IMR-90 (cell line): Measurements from ENCODE around the gene MYEOV. TPM values are rescaled to one million over a fixed set of nuclear protein-coding genes. Genes with fewer than 3 reads are reported as not detected.
A peak's percentile ranks its signal among the peaks of the same experiment; 100 is the strongest.

Source experiments
- ATAC-seq: fragments of 200-7000 bp; cut with Tn5 transposase; 2 replicates; pipeline ENCODE4 v1.9.1; 2020; ENCODE audit warnings: low read depth, mild to moderate bottlenecking, moderate library complexity
- BruUV-seq: library from RNA; stranded (reverse); fragments of 400-500 nt; replicated peaks from 2 replicates; lab custom pipeline; 2021; lab: Mats Ljungman, UMichigan
- CTCF ChIA-PET: fragments of 300-600 bp; formaldehyde crosslinking; extraction: SDS; loops from one replicate; lab custom pipeline; 2021; ENCODE audit warnings: antibody characterized with exemption; lab: Yijun Ruan, JAX
- POLR2A ChIA-PET: fragments of 300-600 bp; sonication (Branson Sonifier 250); formaldehyde crosslinking; loops from one replicate; lab custom pipeline; 2022; ENCODE audit warnings: antibody characterized with exemption; ENCODE audit not compliant: unreplicated experiment; lab: Charles Lee
- DNase-seq: peaks from one replicate; pipeline ENCODE4 v3.0.0; 2013
- H2AFZ ChIP-seq: replicated peaks from 2 replicates; pipeline ENCODE3; 2013; ENCODE audit warnings: low read length, mild to moderate bottlenecking; ENCODE audit not compliant: poor library complexity
- H2AK5ac ChIP-seq: 2 replicates; pipeline ENCODE4 v1.6.1; 2013; ENCODE audit warnings: low read depth, low read length, inconsistent platforms
- H2AK9ac ChIP-seq: replicated peaks from 2 replicates; pipeline ENCODE3; 2013; ENCODE audit warnings: mild to moderate bottlenecking, low read depth, low read length, moderate library complexity; ENCODE audit not compliant: poor library complexity
- H2BK120ac ChIP-seq: 2 replicates; pipeline ENCODE4 v1.6.1; 2013; ENCODE audit warnings: low read depth, low read length, inconsistent platforms
- H2BK15ac ChIP-seq: 3 replicates; pipeline ENCODE4 v1.6.1; 2013; ENCODE audit warnings: low read depth, low read length, inconsistent platforms
- H2BK20ac ChIP-seq: 2 replicates; pipeline ENCODE4 v1.6.1; 2013; ENCODE audit warnings: low read depth, mild to moderate bottlenecking, inconsistent platforms, low read length, moderate library complexity
- H2BK5ac ChIP-seq: 2 replicates; pipeline ENCODE4 v1.6.1; 2013; ENCODE audit warnings: mild to moderate bottlenecking, low read depth, low read length, inconsistent platforms; ENCODE audit not compliant: poor library complexity, severe bottlenecking
- H3K14ac ChIP-seq: replicated peaks from 2 replicates; pipeline ENCODE4 v1.6.1; 2013; ENCODE audit warnings: low read depth, low read length, inconsistent platforms
- H3K18ac ChIP-seq: 2 replicates; pipeline ENCODE4 v1.6.1; 2013; ENCODE audit warnings: low read depth, low read length, control low read depth
- H3K23ac ChIP-seq: 2 replicates; pipeline ENCODE4 v1.6.1; 2013; ENCODE audit warnings: low read depth, low read length, inconsistent platforms
- H3K27ac ChIP-seq: 2 replicates; pipeline ENCODE4 v1.5.1; 2013; ENCODE audit warnings: mild to moderate bottlenecking, control low read depth, low read length; ENCODE audit not compliant: insufficient read depth
- H3K27me3 ChIP-seq: 2 replicates; pipeline ENCODE4 v1.6.1; 2013; ENCODE audit warnings: low read length; ENCODE audit not compliant: control insufficient read depth, insufficient read depth
- H3K36me3 ChIP-seq: 2 replicates; pipeline ENCODE4 v1.6.1; 2013; ENCODE audit warnings: low read length, mixed read lengths; ENCODE audit not compliant: control insufficient read depth, insufficient read depth
- H3K4ac ChIP-seq: 2 replicates; pipeline ENCODE4 v1.6.1; 2013; ENCODE audit warnings: low read depth, low read length, inconsistent platforms
- H3K4me1 ChIP-seq: 2 replicates; pipeline ENCODE4 v1.6.1; 2013; ENCODE audit warnings: low read length, mixed read lengths; ENCODE audit not compliant: control insufficient read depth, insufficient read depth
- H3K4me2 ChIP-seq: 2 replicates; pipeline ENCODE4 v1.6.1; 2013; ENCODE audit warnings: low read depth, mild to moderate bottlenecking, control low read depth, low read length, moderate library complexity
- H3K4me3 ChIP-seq: 2 replicates; pipeline ENCODE4 v1.5.1; 2013; ENCODE audit warnings: low read depth, mild to moderate bottlenecking, control low read depth, low read length, moderate library complexity; ENCODE audit not compliant: insufficient read depth
- H3K56ac ChIP-seq: 2 replicates; pipeline ENCODE4 v1.6.1; 2013; ENCODE audit warnings: low read length, inconsistent platforms; ENCODE audit not compliant: insufficient read depth; ENCODE audit errors: extremely low read depth
- H3K79me1 ChIP-seq, 2 experiments: 2 replicates each; pipeline ENCODE4 v1.6.1; 2013; ENCODE audit warnings: low read length in 2 of 2, inconsistent platforms in 1 of 2, low read depth in 1 of 2
- H3K9ac ChIP-seq: 2 replicates; pipeline ENCODE4 v1.6.1; 2013; ENCODE audit warnings: low read depth, low read length, control low read depth
- H3K9me1 ChIP-seq: 2 replicates; pipeline ENCODE4 v1.6.1; 2013; ENCODE audit warnings: low read length, inconsistent platforms; ENCODE audit not compliant: insufficient read depth
- H3K9me3 ChIP-seq: 2 replicates; pipeline ENCODE4 v1.6.1; 2013; ENCODE audit warnings: low read length; ENCODE audit not compliant: control insufficient read depth, insufficient read depth
- H4K20me1 ChIP-seq: 2 replicates; pipeline ENCODE4 v1.6.1; 2013; ENCODE audit warnings: low read length, inconsistent platforms; ENCODE audit not compliant: insufficient read depth
- H4K5ac ChIP-seq: 2 replicates; pipeline ENCODE4 v1.6.1; 2013; ENCODE audit warnings: mild to moderate bottlenecking, low read depth, low read length, control low read depth
- H4K8ac ChIP-seq, 2 experiments: 2 replicates each; pipeline ENCODE4 v1.6.1; 2013; ENCODE audit warnings: low read depth in 2 of 2, low read length in 2 of 2, control low read depth in 1 of 2, inconsistent platforms in 1 of 2
- H4K91ac ChIP-seq: 2 replicates; pipeline ENCODE4 v1.6.1; 2013; ENCODE audit warnings: low read depth, low read length, inconsistent platforms; ENCODE audit not compliant: insufficient read depth
- BHLHE40 ChIP-seq: fragments of 150-350 bp; IDR thresholded peaks from 2 replicates; pipeline ENCODE4 v1.6.1; 2016; ENCODE audit warnings: mild to moderate bottlenecking, low read depth, low read length
- CEBPB ChIP-seq: IDR thresholded peaks from 2 replicates; pipeline ENCODE4 v1.6.1; 2012; ENCODE audit warnings: low read depth, low read length, improper control_type of control experiment
- FOS ChIP-seq: fragments of 150-350 bp; IDR thresholded peaks from 2 replicates; pipeline ENCODE4 v1.6.1; 2016; ENCODE audit warnings: low read depth, low read length
- MAFK ChIP-seq: IDR thresholded peaks from 2 replicates; pipeline ENCODE4 v1.6.1; 2012; ENCODE audit warnings: low read depth, low read length, improper control_type of control experiment
- MAZ ChIP-seq: IDR thresholded peaks from 2 replicates; pipeline ENCODE4 v1.6.1; 2012; ENCODE audit warnings: low read depth, mild to moderate bottlenecking, low read length, improper control_type of control experiment, moderate library complexity, borderline replicate concordance
- NFE2L2 ChIP-seq: fragments of 150-350 bp; IDR thresholded peaks from 2 replicates; pipeline ENCODE4 v1.6.1; 2016; ENCODE audit warnings: low read depth, mild to moderate bottlenecking, low read length
- POLR2A ChIP-seq: IDR thresholded peaks from 2 replicates; pipeline ENCODE4 v1.6.1; 2012; ENCODE audit warnings: mild to moderate bottlenecking, low read depth, low read length
- RAD21 ChIP-seq: IDR thresholded peaks from 2 replicates; pipeline ENCODE4 v1.6.1; 2012; ENCODE audit warnings: low read length, improper control_type of control experiment
- RCOR1 ChIP-seq: IDR thresholded peaks from 2 replicates; pipeline ENCODE4 v1.6.1; 2012; ENCODE audit warnings: mild to moderate bottlenecking, low read length, improper control_type of control experiment; ENCODE audit not compliant: insufficient replicate concordance
- RFX5 ChIP-seq: IDR thresholded peaks from 2 replicates; pipeline ENCODE4 v1.8.0; 2012; ENCODE audit warnings: low read depth, mild to moderate bottlenecking, low read length, moderate library complexity
- SMC3 ChIP-seq: fragments of 150-350 bp; IDR thresholded peaks from 2 replicates; pipeline ENCODE4 v1.6.1; 2016; ENCODE audit warnings: low read depth, mild to moderate bottlenecking, antibody characterized with exemption, low read length, moderate library complexity
- WGBS, 2 experiments: methylation state at CpG; one replicate each; pipeline versions ENCODE4 v1.1.5 to v1.1.7; 2013; ENCODE audit warnings: missing lambda C conversion rate in 2 of 2; ENCODE audit not compliant: insufficient read length in 1 of 2; ENCODE audit errors: extremely low coverage in 2 of 2; 5-methylcytosine and 5-hydroxymethylcytosine counted together
- dilution Hi-C: fragments of 300-500 bp; cut with HindIII; formaldehyde crosslinking; loops from one replicate; pipeline ENCODE4 v1.14.3; 2018; ENCODE audit warnings: low sequenced_read_pairs; ENCODE audit not compliant: unreplicated experiment
- in situ Hi-C: fragments of 300-500 bp; cut with MboI; formaldehyde crosslinking; loops from 3 replicates; pipeline ENCODE4 v1.14.3; 2019; ENCODE audit warnings: low sequenced_read_pairs, inconsistent platforms, mixed read lengths
- intact Hi-C: fragments of 100-400 bp; cut with micrococcal nuclease; formaldehyde crosslinking; loops from 2 replicates; pipeline ENCODE4 v1.10.0; 2022
- polyA plus RNA-seq, 3 experiments: library from polyadenylated mRNA; depleted of rRNA; stranded (reverse); fragments of >200 nt; gene quantifications; 2 replicates each; pipeline ENCODE4 v1.2.3, GENCODE V29; 2012; ENCODE audit warnings: low replicate concordance in 1 of 3
- total RNA-seq: library from RNA; depleted of rRNA; stranded (reverse); fragments of >200 nt; gene quantifications from 2 replicates; pipeline ENCODE4 v1.2.3, GENCODE V29; 2012
- TF ChIP-seq, protein P1 (sequence below): fragments of 150-350 bp; IDR thresholded peaks from 2 replicates; pipeline ENCODE4 v1.6.1; 2016; ENCODE audit warnings: low read depth, mild to moderate bottlenecking, low read length, moderate library complexity, borderline replicate concordance
- TF ChIP-seq, protein P2 (sequence below): conservative IDR thresholded peaks from 2 replicates; pipeline ENCODE4 v1.5.1; 2012; ENCODE audit warnings: mild to moderate bottlenecking, low read depth, low read length, improper control_type of control experiment
- TF ChIP-seq, protein P3 (sequence below): fragments of 150-350 bp; IDR thresholded peaks from 2 replicates; pipeline ENCODE4 v1.6.1; 2017; ENCODE audit warnings: mild to moderate bottlenecking, antibody characterized with exemption, low read length, low read depth

Gene MYEOV
- total and polyA plus RNA-seq, 2 of the 4 experiments (the other 2 are of a cell fraction) = 5.8 to 6.8 TPM

DNA sequence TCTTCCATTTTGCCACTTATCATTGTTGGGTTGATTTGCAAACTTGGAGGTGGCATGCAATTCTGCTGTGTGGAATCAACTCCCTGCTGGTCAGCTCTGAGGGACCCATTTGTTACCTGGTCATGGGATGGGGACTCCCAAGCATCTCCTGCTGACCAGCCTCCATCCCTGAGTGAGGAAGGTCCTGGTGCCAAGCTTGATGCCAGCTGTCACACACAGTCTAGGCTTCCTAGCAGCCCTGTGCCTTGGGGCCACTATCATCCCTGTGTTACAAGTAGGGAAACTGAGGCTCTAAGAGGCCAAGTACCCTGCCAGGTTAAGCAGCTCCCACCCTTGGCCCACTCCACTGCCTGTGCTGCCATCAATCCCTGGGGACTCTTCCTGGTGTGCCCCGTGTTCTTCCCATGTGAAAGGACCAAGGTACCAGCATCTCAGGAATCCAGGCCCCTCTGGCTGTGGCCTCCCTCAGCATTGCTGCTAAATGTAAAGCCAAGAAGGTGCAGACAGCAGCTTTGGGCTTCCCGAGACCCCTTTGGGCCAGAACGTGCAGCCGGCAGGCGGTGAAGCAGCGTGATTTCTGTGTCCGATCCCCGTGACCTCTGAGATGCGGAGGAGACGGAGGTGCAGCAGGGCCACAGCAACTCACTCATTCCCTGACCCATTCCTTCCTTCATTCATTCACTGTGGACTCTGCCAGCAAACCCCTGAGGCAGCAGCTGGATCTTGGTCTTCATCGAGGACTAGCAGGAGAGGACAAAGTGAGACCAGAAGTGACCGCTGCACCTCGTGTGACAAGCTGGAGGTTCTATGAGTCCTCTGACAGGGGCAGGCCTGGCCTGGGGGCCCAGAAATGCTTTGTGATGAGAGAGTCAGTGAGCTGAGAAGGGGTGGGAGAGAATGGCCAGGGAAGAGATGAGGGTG lies 49.7 kb downstream of the MYEOV start:
- peak overlapping the region; percentile 26; the same call in 1 of the 2 replicates for H4K91ac ChIP-seq
- POLR2A ChIA-PET = no interaction called here
- in situ Hi-C loops (no loop called here), intact Hi-C loops (loop anchor here (2.0 kb wide), 1 partner anchor 153 kb away; no protein-coding TSS in a partner anchor), dilution Hi-C loops (no loop called here)
- H3K27ac ChIP-seq = no peak overlapping the region
- H3K27me3 ChIP-seq = no peaks in the 10 kb centered on the region
- no TSS peak for BruUV-seq
- no peak overlapping the region for H3K18ac ChIP-seq
- DNase-seq (no peak), ATAC-seq (no peak)
- H3K14ac ChIP-seq = no peak overlapping the region
- WGBS, 2 experiments = 99% methylated on average over 10 of the region's 13 CpGs; no CpG with 5 or more reads in 1 of the 2 experiments
- H3K4me3 ChIP-seq = no peak overlapping the region
- H2BK120ac ChIP-seq = peak overlapping the region; percentile 8; the same call in 1 of the 2 replicates
- H2AFZ ChIP-seq = peak overlapping the region; percentile 16
- H4K5ac ChIP-seq = no peak overlapping the region
- no peaks in the 10 kb centered on the region for H4K20me1 ChIP-seq
- no peak overlapping the region for H3K23ac ChIP-seq
- H4K8ac ChIP-seq = no peak overlapping the region
- peaks cover 0 to 42% of the 10 kb centered on the region in 2 experiments; a peak in 3 of 4 replicates for H3K79me1 ChIP-seq
- no peak overlapping the region for H3K9ac ChIP-seq
- CTCF ChIA-PET = no interaction called here
- H2BK15ac ChIP-seq = 0 out of 3 replicates have a peak overlapping the region, but pooled peaks have one; percentile 65
- no peak overlapping the region for H3K4me2 ChIP-seq
- no peaks in the 10 kb centered on the region for H3K36me3 ChIP-seq
- peak overlapping the region; percentile 37; the same call in 1 of the 2 replicates for H2BK20ac ChIP-seq
- H2AK9ac ChIP-seq = peak overlapping the region; percentile 70
- H3K4ac ChIP-seq = peak overlapping the region; percentile 34
- peaks cover 2% of the 10 kb centered on the region; the same call in 1 of the 2 replicates for H3K4me1 ChIP-seq
- H2BK5ac ChIP-seq = no peak overlapping the region
- H2AK5ac ChIP-seq = peak overlapping the region; percentile 94
- H3K56ac ChIP-seq = no peak overlapping the region
- peaks cover 7% of the 10 kb centered on the region for H3K9me3 ChIP-seq
- H3K9me1 ChIP-seq = peaks cover 2% of the 10 kb centered on the region; the same call in 1 of the 2 replicates
- TF ChIP-seq MAZ = no peak
- TF ChIP-seq MAFK = no peak
- no peak for TF ChIP-seq FOS
- TF ChIP-seq, protein P1, sequence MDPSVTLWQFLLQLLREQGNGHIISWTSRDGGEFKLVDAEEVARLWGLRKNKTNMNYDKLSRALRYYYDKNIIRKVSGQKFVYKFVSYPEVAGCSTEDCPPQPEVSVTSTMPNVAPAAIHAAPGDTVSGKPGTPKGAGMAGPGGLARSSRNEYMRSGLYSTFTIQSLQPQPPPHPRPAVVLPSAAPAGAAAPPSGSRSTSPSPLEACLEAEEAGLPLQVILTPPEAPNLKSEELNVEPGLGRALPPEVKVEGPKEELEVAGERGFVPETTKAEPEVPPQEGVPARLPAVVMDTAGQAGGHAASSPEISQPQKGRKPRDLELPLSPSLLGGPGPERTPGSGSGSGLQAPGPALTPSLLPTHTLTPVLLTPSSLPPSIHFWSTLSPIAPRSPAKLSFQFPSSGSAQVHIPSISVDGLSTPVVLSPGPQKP = no peak
- no peak for TF ChIP-seq SMC3
- no peak for TF ChIP-seq BHLHE40
- TF ChIP-seq NFE2L2 = no peak
- TF ChIP-seq POLR2A = no peak
- no peak for TF ChIP-seq RCOR1
- TF ChIP-seq CEBPB = no peak
- no peak for TF ChIP-seq RFX5
- TF ChIP-seq, protein P2, sequence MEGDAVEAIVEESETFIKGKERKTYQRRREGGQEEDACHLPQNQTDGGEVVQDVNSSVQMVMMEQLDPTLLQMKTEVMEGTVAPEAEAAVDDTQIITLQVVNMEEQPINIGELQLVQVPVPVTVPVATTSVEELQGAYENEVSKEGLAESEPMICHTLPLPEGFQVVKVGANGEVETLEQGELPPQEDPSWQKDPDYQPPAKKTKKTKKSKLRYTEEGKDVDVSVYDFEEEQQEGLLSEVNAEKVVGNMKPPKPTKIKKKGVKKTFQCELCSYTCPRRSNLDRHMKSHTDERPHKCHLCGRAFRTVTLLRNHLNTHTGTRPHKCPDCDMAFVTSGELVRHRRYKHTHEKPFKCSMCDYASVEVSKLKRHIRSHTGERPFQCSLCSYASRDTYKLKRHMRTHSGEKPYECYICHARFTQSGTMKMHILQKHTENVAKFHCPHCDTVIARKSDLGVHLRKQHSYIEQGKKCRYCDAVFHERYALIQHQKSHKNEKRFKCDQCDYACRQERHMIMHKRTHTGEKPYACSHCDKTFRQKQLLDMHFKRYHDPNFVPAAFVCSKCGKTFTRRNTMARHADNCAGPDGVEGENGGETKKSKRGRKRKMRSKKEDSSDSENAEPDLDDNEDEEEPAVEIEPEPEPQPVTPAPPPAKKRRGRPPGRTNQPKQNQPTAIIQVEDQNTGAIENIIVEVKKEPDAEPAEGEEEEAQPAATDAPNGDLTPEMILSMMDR = no peak
- TF ChIP-seq RAD21 = no peak
- TF ChIP-seq, protein P3, sequence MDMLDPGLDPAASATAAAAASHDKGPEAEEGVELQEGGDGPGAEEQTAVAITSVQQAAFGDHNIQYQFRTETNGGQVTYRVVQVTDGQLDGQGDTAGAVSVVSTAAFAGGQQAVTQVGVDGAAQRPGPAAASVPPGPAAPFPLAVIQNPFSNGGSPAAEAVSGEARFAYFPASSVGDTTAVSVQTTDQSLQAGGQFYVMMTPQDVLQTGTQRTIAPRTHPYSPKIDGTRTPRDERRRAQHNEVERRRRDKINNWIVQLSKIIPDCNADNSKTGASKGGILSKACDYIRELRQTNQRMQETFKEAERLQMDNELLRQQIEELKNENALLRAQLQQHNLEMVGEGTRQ = no peak
